Measurements from ENCODE around the gene ZNF500.
A peak's percentile ranks its signal among the peaks of the same experiment; 100 is the strongest.

ZNF500 gene

GRCh38 chr16:4806280-4806679 is 39.3 kb upstream of the ZNF500 start:
- H3K4me3 ChIP-seq (ENCODE audit: low read depth, low read length): no peak overlapping the region
- TF ChIP-seq, protein P1, sequence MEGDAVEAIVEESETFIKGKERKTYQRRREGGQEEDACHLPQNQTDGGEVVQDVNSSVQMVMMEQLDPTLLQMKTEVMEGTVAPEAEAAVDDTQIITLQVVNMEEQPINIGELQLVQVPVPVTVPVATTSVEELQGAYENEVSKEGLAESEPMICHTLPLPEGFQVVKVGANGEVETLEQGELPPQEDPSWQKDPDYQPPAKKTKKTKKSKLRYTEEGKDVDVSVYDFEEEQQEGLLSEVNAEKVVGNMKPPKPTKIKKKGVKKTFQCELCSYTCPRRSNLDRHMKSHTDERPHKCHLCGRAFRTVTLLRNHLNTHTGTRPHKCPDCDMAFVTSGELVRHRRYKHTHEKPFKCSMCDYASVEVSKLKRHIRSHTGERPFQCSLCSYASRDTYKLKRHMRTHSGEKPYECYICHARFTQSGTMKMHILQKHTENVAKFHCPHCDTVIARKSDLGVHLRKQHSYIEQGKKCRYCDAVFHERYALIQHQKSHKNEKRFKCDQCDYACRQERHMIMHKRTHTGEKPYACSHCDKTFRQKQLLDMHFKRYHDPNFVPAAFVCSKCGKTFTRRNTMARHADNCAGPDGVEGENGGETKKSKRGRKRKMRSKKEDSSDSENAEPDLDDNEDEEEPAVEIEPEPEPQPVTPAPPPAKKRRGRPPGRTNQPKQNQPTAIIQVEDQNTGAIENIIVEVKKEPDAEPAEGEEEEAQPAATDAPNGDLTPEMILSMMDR (IDR thresholded peaks at IDR 0.05; ENCODE audit: borderline replicate concordance, insufficient read depth, low read depth, low read length): no peak

DNA sequence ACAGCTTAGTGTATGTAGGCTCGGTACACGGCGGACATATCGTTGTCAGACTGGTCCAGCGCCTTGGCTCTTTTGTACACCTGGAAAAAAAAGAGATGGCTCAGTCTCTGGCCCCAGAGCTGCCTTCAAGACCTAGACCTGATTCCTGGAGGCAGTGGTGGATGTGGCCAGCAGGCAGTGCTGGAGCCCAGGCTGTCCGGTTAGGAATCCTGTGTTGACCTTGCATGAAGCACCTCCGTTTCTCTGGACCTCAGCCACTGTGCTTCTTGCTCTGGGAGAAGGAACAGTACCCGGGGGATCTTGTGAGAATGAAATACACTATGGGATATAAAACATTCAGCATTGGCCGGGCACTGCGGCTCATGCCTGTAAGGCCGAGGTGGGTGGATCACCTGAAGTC is 38.3 kb upstream of the ZNF500 start:
- TF ChIP-seq, protein P1 (IDR thresholded peaks at IDR 0.05; ENCODE audit: borderline replicate concordance, insufficient read depth, low read depth, low read length): no peak

DNA sequence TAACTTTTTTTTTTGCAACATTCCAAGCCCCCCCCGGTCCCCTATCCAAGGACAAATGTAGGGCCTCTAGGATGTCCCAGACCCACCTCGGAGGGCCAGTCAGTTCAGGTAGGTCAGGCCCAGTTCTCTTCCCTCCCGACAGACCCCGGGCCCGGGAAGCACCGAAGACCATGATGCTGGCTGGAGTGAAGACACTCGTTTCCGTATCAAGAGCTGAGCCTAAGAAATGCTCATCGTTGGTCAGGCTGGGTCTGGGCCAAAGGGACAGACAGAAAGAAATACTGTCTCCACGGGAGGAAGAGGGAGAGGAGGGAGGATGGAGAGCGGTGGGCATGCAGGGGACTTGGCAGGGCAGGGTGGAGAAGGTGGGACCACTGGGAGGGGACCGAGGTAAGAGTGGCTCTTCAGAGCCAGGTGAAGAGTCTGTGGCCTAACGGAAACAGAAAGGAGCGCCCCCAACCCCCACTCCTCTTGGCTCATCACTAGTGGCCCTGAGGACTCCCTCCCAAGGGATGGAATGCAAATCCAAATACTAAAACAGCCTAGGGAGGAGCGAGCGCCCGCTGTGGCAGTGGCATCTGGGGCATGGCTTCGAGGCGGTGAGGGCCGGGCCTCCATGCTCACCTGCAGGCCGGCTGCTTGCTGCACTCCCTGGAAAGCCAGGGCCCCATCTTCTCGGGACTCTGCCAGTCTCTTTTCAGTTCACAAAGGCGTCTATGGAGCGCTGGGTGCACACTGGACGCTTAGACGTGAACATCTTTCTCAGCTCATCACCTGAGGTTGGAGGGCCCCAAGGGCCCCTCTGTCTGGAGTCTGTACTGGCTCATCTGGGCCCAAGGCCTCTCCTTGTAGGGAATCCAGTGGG is 37.2 kb upstream of the ZNF500 start:
- H3K4me3 ChIP-seq (ENCODE audit: low read depth, low read length): no peak overlapping the region
- TF ChIP-seq, protein P1 (IDR thresholded peaks at IDR 0.05; ENCODE audit: borderline replicate concordance, insufficient read depth, low read depth, low read length): no peak

More for the DNA sequence above, 38.3 kb upstream of the ZNF500 start:
- H3K4me3 ChIP-seq (ENCODE audit: low read depth, low read length): no peak overlapping the region

GRCh38 chr16:4803401-4803844 is 36.5 kb upstream of the ZNF500 start:
- TF ChIP-seq, protein P1 (IDR thresholded peaks at IDR 0.05; ENCODE audit: borderline replicate concordance, insufficient read depth, low read depth, low read length): no peak
- H3K4me3 ChIP-seq (ENCODE audit: low read depth, low read length): no peak overlapping the region

GRCh38 chr16:4802659-4803287 is 35.8 kb upstream of the ZNF500 start:
- H3K4me3 ChIP-seq (ENCODE audit: low read depth, low read length): peak overlapping the region; percentile 76
- TF ChIP-seq, protein P1 (IDR thresholded peaks at IDR 0.05; ENCODE audit: borderline replicate concordance, insufficient read depth, low read depth, low read length): no peak

- TF ChIP-seq, protein P1 (IDR thresholded peaks at IDR 0.05; ENCODE audit: borderline replicate concordance, insufficient read depth, low read depth, low read length): no peak
- peak within 1 kb of the TSS; percentile 76 for H3K4me3 ChIP-seq (ENCODE audit: low read depth, low read length)
Observed at GRCh38 chr16:4801962-4802658, 35.1 kb upstream of the ZNF500 start, which contains the start of gene ROGDI. TSS of gene ROGDI (minus strand) at chr16:4802633. CDS start at chr16:4802571, 62 bp downstream.
